Endodermal cell (in vitro differentiated cells): ENCODE results near the gene AP5B1. TPM values are rescaled to one million over a fixed set of nuclear protein-coding genes. Genes with fewer than 3 reads are reported as not detected.

ENCODE experiments used
- DNase-seq: peaks from one replicate; pipeline ENCODE4 v3.0.0-alpha.2; 2017
- H3K27ac ChIP-seq: 2 replicates; pipeline ENCODE4 v1.5.1; 2013; ENCODE audit warnings: mild to moderate bottlenecking, low read depth, low read length, moderate library complexity
- H3K27me3 ChIP-seq: 2 replicates; pipeline ENCODE4 v1.6.1; 2013; ENCODE audit warnings: mild to moderate bottlenecking, low read length, moderate library complexity; ENCODE audit not compliant: insufficient read depth, control insufficient read depth, poor library complexity, severe bottlenecking
- H3K36me3 ChIP-seq: 2 replicates; pipeline ENCODE4 v1.7.0; 2013; ENCODE audit warnings: mild to moderate bottlenecking, low read length, moderate library complexity; ENCODE audit not compliant: control insufficient read depth, insufficient read depth
- H3K4me1 ChIP-seq: one replicate; pipeline ENCODE4 v1.7.0; 2013; ENCODE audit warnings: low read length; ENCODE audit not compliant: control insufficient read depth, insufficient read depth
- H3K4me3 ChIP-seq: 2 replicates; pipeline ENCODE4 v1.5.1; 2013; ENCODE audit warnings: mild to moderate bottlenecking, low read length, moderate library complexity
- H3K9ac ChIP-seq: 2 replicates; pipeline ENCODE4 v1.6.1; 2013; ENCODE audit warnings: mild to moderate bottlenecking, low read length, moderate library complexity; ENCODE audit not compliant: poor library complexity, severe bottlenecking; ENCODE audit errors: extremely low read depth
- H3K9me3 ChIP-seq: 2 replicates; pipeline ENCODE4 v1.6.1; 2013; ENCODE audit warnings: mild to moderate bottlenecking, low read length, moderate library complexity; ENCODE audit not compliant: control insufficient read depth
- H3K27ac Mint-ChIP-seq: 2 replicates; pipeline ENCODE4 v1.8.0; 2020; ENCODE audit warnings: mixed read lengths
- H3K27me3 Mint-ChIP-seq: 2 replicates; pipeline ENCODE4 v1.8.0; 2021; ENCODE audit warnings: mild to moderate bottlenecking, mixed read lengths; ENCODE audit not compliant: insufficient read depth
- H3K36me3 Mint-ChIP-seq: 2 replicates; pipeline ENCODE4 v1.8.0; 2020; ENCODE audit warnings: low read depth, mixed read lengths
- H3K4me1 Mint-ChIP-seq: 2 replicates; pipeline ENCODE4 v1.8.0; 2020; ENCODE audit warnings: mixed read lengths
- H3K4me3 Mint-ChIP-seq: 2 replicates; pipeline ENCODE4 v1.8.0; 2020; ENCODE audit warnings: mild to moderate bottlenecking, moderate library complexity, mixed read lengths
- H3K9me3 Mint-ChIP-seq: 2 replicates; pipeline ENCODE4 v1.8.0; 2020; ENCODE audit warnings: mild to moderate bottlenecking, mixed read lengths
- CTCF ChIP-seq: fragments of 200-600 bp; sonication (generic); conservative IDR thresholded peaks from 2 replicates; pipeline ENCODE4 v1.5.0; 2021; ENCODE audit warnings: antibody characterized with exemption, mild to moderate bottlenecking
- WGBS, 2 experiments: methylation state at CpG; one replicate each; pipeline versions ENCODE4 v1.1.5 to v1.1.7; 2013; ENCODE audit warnings: missing lambda C conversion rate in 2 of 2, mixed read lengths in 1 of 2; ENCODE audit not compliant: insufficient coverage in 1 of 2, insufficient read length in 1 of 2; 5-methylcytosine and 5-hydroxymethylcytosine counted together
- total RNA-seq, 2 donors: library from RNA; stranded (reverse); fragmentation: NEBNext Ultra II Directional in 1 of 2; extraction: Animal tissue kit (Norgen Biotek cat#: 25700) in 1 of 2; gene quantifications; 2 replicates in 1 of 2; 3 replicates in 1 of 2; pipeline ENCODE4 v1.2.1, GENCODE V29; 2021

AP5B1 gene
- total RNA-seq, 2 donors from 2014 or later = 17.8 to 29.9 TPM

DNA sequence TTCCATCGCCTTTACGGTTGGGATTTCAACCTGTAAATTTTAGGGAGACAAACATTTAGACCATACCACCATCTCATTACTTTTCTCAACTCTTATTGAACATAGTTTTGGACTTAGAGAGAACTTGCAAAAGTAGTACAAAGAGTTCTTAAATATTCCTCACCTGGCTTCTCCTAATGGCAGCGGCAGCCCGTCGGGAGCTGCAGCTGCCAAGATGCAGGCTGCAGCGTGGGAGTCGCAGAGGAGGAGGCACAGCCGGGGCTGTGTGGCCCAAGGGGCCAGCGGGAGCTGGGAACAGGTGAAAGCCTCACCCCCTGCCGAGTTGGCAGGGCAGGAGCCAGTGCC is 37.1 kb downstream of the AP5B1 start:
- Histone ChIP-seq H3K27ac (no peak overlapping the region), H3K27me3 (peaks cover 22% of the 10 kb centered on the region), H3K36me3 (no peaks in the 10 kb centered on the region), H3K9me3 (no peaks in the 10 kb centered on the region), H3K4me3 (no peak overlapping the region), H3K4me1 (no peaks in the 10 kb centered on the region), H3K9ac (no peak overlapping the region)
- H3K27ac Mint-ChIP-seq = no peak overlapping the region
- no peak for DNase-seq
- H3K9me3 Mint-ChIP-seq = peaks cover 8% of the 10 kb centered on the region
- no peak overlapping the region for H3K4me3 Mint-ChIP-seq
- no peak for TF ChIP-seq CTCF
- 90 to 95% methylated on average over 10 of the region's 10 CpGs for WGBS, 2 experiments
- peaks cover 53% of the 10 kb centered on the region for H3K27me3 Mint-ChIP-seq
- H3K4me1 Mint-ChIP-seq = no peaks in the 10 kb centered on the region
- H3K36me3 Mint-ChIP-seq = no peaks in the 10 kb centered on the region

DNA sequence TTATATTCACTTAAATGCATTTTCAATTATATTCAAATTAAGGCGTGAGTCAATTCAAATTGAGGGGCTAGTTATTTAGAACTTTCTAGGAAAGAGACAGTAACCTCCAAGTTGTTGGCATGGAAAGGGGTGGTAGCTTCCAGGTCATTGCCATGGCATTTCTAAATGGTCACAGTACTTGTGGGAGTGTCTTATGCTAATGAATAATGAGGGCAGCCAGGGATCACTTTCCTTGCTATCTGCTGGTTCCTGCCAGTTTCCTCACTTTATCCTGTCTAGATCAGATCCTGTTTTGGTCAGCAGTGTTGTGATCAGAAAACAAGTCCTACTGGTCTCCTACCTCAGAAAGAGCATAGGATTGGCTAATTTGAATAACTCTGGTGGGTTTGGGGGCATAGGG is 38.4 kb downstream of the AP5B1 start:
- Histone ChIP-seq H3K4me1 (no peaks in the 10 kb centered on the region), H3K27ac (no peak overlapping the region), H3K4me3 (no peak overlapping the region), H3K9me3 (no peaks in the 10 kb centered on the region), H3K9ac (no peak overlapping the region), H3K36me3 (no peaks in the 10 kb centered on the region), H3K27me3 (peaks cover 9% of the 10 kb centered on the region)
- Mint-ChIP-seq H3K9me3 (peaks cover 17% of the 10 kb centered on the region), H3K4me1 (no peaks in the 10 kb centered on the region), H3K36me3 (no peaks in the 10 kb centered on the region), H3K4me3 (no peak overlapping the region), H3K27me3 (peaks cover 52% of the 10 kb centered on the region), H3K27ac (no peak overlapping the region)
- 84 to 100% methylated on average over 1 of the region's 1 CpG for WGBS, 2 experiments
- no peak for DNase-seq
- TF ChIP-seq CTCF = no peak

- H3K36me3 ChIP-seq = no peaks in the 10 kb centered on the region
- no peak for TF ChIP-seq CTCF
- no peak overlapping the region for H3K4me3 ChIP-seq
- Mint-ChIP-seq H3K27me3 (peaks cover 46% of the 10 kb centered on the region), H3K36me3 (no peaks in the 10 kb centered on the region), H3K4me3 (no peak overlapping the region), H3K4me1 (no peaks in the 10 kb centered on the region), H3K9me3 (peaks cover 27% of the 10 kb centered on the region), H3K27ac (no peak overlapping the region)
- no peak overlapping the region for H3K27ac ChIP-seq
- H3K27me3 ChIP-seq = peaks cover 4% of the 10 kb centered on the region
- H3K4me1 ChIP-seq = no peaks in the 10 kb centered on the region
- DNase-seq = no peak
- WGBS, 2 experiments = 75 to 83% methylated on average over 7 to 8 of the region's 8 CpGs
- H3K9me3 ChIP-seq = peaks cover 11% of the 10 kb centered on the region
- H3K9ac ChIP-seq = no peak overlapping the region
Observed at GRCh38 chr11:65741185-65741584, 39.6 kb downstream of the AP5B1 start.
